ENCODE results near the gene NPB.

Gene NPB

DNA sequence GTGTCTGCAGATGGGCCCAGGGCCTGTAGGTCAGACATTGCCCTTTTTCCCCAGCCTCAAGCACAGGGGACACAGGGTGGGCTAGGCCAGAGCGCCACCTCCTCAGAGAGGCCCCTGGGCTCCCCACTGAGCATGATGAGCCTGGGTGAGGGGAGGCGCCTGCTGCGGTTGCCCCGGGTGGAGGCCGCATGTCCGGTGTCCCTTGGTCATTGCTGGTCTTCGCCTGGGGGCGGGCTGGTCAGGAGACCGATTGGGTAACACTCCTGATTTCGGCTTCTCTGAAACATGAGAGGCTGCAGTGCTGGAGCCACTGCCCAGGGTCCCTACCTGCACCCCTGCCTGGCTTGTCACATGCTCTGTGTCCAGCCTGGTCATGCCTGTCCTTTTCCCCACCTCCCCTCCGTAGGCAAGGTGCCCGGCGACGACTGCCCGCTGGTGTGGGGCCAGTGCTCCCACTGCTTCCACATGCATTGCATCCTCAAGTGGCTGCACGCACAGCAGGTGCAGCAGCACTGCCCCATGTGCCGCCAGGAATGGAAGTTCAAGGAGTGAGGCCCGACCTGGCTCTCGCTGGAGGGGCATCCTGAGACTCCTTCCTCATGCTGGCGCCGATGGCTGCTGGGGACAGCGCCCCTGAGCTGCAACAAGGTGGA, 2.4 kb upstream of the NPB start:
- DNase-seq, result no peak

DNA sequence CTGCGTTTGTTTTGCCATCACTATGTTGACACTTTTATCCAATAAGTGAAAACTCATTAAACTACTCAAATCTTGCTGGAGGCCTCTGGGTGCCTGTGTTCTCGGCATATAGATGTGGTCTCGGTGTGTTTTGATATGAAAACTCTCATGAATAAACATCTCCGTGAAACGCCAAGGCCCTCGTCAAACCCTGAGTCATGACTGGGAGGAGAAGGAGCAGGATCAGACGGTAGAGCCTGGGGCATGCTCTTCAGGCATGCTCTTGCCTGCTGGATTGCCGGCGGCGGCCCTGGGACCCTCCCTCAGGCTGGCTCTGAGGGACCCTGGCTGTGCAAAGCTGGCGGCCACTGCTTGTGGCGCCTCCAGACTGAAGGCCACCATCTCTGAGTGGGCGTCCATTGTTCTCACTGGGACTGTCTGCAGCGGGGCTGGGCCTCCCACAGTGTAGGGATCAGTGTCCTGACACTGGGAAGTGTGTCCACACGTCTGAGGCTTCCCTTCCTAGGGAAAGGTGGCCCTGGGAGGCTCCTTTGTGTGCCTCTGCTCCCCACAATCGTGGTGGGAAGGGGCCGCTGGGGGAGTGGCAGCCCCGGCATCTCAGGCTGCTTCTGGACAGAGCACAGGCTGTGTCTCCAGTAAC, 1.7 kb upstream of the NPB start:
- DNase-seq, result no peak

DNA sequence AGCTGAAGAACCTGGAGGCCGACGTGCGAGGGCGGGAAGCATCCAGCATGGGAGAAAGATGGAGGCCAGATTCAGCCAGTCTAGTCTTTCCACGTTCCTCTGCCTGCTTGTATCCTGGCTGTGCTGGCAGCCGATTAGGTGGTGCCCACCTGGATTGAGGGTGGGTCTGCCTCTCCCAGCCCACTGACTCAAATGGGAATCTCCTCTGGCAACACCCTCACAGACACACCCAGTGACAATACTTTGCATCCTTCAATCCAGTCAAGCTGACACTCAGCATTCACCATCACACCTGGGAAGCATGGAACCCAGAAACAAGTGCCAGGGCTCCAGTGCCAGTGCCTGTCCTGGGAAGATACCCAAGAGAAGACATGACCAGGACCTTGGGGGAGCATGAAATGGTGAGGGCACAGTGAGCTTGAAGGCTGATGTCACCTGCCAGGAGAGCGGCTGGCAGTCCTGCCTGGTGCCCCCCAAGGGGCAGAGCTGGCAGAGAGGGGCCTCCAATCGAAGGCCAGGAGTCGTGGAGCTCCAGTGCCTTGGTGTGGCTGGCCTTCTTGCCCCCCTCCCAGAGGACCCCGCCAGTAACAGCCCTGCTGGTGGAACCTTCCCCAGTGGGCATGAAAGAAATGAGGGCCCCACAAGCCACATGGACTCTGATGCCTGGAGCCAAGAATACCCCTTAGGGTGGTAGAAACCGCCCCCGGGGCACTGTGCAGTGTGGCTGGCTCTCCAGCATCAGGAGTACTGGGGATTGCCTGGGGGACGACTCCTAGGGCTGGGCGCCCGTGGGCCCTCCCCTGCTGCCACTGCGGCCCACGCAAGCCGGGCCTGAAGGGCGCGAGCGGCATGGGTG, 643 bp upstream of the NPB start:
- no peak for DNase-seq

DNA sequence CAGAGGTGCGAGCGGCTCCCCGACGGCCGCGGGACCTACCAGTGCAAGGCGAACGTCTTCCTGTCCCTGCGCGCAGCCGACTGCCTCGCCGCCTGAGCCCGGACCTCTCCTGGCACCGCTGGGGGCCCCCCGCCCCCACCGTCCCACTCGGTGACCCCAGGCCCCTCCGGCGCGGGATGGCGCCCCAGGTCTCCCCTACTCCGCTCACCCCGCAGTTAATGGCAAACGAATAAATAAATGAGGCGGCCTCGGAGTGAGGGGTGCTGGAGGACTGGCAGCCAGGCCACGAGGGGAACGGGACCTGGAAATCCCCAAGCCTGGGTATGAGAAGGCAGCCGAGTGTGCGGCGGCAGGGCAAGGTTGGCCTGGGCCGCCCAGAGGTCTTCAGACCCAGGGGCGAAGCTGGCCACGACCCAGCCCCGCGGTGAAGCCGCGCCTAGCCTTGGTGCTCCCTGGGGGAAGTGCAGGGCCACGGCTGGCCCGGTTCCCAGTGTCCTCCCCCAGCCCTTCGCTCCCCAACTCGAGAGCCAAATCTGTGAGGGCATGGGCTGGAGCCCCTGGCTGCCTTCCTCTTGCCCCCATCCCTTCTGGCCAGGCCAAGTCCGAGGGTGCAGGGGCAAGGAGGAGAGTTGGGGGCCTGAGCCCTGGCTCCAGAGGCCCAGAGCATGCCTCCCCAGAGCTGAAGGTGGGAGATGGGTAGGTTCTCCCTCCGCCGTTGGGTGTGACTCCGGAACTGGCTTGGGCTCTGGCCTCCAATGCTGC, 796 bp downstream of the NPB start:
- no peak for DNase-seq

DNA sequence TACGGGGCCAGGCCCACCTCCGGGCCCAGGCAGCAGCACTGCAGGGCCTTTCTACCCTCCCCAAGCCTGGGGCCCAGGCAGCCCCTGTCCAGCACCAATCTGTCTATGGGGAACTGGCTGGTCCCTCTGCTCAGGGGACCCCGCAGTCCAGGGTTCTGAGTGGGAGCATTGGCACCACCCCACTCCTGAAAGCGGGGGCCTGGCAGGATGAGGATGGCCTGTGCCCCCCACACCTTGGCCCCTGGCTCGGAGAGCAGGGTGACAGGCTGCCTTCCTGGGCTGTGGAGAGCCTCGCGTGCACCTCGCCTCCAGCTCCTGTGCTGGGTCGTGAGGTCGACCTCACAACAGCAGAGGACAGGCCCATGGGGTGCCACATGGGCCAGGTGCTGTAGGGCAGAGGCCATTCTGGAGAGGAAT, 1.4 kb downstream of the NPB start:
- no peak for DNase-seq

DNA sequence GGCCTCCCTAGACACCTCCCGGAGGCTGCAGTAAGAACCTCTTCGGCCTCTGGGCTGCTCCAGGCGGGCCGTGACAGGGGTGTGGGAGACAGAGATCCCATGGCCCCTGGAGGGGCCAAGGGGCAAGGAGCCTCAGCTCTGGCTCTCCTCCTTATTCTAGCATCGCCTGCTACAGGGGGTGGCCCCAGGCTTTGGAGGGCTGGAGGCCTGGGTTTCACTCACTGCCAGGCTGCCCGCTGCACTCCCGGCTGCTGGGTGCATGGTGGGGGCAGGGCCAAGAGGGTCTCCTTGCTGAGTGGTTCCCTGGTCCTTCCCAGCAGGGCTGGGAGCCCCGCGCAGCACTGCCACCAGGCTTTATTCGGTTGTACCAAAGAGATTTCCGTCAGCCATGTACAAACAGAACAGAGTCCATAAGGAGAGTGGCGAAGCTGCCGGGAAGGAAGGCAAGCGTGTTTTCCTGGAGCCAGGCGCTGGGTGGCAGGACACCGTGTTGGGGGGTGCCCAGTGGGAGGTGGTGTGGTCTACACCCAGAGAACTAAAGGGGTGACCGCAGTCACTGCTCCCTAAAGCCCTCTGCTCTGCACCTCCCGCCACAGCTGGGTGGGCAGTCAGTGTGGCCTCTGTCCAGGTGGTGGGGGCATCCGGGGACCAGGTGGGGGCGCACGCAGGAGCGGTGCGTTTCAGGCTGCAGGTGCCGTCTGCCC, 2.0 kb downstream of the NPB start:
- DNase-seq, result no peak

DNA sequence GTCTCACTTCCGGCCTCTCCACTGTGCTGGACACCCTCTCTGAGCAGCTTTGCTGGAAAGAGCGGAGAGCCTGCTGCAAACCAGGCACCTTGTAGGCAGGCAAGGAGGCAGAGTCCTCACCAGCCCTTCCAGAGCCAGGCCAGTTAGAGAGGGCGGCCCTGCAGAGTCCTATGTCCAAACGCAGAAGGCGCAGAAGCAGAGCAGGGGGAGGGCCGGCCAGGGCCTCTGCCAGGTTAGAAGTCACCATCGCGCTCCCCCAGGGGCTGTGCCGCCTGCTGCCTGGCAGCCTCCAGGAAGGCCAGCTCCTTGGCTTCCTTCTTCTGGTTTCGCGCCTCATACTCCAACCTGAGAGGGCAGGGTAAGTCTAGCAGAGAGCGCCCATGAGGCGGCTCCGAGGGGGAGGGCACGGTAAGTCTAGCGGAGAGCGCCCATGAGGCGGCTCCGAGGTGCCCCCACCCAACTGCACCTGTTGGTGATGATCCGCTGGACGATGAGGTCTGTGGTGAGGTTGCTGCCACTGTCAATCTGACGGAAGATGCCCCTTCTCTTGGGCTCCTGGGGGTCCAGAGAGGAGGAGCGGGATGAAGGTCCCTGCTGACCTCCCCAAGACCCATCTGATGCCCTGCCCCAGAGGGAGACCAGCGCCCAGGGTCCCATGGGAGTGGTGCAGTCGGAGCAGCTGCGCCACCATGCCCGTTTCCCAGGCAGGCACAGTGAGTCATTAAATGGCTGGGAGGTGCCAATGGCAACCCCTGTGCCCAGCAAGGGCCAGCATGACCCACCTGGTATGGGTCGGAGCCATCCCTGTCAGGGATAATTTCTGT, 2.8 kb downstream of the NPB start:
- DNase-seq, result no peak

DNA sequence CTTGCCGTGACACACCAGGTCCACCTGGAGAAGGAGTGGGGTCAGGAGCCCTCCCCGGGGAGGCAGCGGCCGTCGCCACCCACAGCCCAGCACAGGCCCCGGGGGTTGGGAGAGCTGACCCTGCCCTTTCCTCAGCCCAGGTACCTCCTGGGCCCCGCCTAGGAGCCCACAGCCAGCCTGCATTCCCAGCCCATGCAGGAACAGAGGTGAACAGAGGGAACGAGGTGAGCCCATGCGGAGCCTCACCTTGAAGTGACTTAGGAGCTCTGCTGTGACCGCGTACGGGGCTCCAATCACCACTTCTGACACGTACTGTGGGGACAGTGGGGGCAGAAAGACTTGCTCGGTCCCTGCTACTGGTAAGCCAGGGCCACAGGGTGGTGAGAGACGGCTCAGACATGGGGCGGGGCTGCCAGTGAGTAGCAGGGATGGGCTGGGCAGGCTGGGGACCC, 3.4 kb downstream of the NPB start:
- no peak for DNase-seq

DNA sequence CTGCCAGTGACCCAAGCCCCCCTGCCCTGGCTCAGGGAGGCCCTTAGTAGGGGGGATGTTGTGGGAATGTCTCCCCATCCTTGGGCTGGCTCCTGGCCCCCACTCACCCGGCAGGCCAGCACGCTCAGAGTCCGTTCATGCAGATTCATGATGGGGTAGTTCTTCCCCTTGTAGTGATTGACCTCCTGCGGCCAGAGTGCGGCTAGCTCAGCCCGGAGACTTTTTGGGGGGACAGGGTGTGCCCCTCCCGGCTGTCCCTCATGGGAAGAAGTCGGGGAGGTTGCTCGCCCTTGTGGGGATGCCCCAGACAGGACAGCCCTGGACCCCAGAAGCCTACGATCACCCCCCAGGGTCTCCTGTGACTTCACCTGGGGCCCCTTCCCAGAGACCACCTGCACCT, 4.0 kb downstream of the NPB start:
- DNase-seq, result no peak

DNA sequence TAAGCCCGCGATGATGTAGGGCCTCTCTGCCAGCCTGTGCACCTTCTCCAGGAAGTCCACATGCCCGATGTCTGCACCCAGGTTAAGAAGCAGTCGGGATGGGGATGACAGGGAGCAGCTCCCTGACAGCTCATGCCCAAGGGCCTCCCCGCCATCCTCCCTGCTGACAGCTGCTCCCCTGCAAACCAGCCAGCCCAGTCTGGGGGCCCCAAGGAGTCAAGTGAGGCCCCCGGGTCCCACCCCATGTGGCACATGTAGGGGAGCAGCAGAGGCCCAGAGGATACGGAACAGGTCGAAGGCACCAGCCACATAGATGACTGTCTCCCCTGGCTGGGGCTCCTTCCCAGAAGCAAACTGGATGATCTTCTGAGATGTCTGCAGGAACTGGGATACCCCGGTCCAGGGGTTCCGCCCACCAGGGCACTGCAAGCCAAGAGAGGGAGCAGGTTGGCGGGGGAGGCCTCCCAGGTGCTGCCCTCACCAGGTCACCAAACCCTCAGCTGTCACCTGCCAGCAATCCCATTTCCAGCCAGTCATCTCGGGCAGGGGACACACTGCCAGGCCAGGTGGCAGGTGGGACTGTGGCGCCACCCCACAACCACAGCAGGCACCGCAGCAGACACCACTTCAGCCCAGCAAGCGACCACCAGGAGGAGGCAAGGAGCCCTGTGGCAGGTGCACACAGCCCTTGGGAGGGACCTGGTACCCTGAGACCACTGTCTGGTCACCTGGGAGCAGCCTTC, 4.6 kb downstream of the NPB start:
- no peak for DNase-seq

DNA sequence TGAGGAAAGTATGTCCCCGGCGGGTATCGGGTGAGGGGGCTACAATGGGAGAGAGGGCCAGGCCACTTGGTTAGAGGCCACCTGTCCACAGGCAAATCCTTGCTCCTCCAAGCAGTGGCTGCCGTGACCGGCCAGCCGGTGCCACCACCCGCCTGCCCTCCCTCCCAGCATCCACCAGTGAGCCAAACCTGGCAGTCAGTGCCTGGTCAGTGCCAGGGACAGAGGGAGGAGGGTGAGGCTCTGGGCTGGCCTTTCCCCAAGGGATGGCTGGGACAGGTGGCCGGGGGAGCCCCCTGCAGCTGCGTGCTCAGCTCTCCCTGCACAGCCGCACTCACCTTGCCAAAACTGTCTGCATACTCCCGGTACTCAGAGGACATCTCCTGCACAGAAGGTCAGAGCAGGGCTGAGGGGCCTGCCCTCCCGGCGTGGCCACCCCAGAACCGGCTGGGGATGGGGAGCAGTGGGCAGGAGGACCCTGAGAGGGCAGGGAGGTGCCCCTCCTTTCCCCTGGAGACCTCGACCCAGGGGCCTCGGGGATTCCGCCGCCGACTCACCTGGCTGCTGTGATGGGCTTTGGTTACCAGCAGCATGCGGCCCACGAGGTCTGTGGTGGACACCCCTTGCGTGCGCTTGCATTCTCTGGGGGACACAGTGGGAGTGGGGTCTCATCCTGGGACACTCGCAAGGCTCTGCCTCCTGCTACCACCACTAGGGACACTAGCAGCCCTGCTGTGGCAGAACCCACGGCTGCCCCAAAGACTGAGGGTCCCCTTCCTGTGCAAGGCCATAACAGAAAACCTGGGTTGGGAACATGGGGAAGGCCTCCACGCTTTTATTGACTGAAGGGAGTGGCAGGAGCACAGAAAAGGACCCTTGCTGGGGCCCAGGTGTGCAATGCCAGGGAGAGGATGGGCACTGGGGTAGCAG, 5.4 kb downstream of the NPB start:
- no peak for DNase-seq

DNA sequence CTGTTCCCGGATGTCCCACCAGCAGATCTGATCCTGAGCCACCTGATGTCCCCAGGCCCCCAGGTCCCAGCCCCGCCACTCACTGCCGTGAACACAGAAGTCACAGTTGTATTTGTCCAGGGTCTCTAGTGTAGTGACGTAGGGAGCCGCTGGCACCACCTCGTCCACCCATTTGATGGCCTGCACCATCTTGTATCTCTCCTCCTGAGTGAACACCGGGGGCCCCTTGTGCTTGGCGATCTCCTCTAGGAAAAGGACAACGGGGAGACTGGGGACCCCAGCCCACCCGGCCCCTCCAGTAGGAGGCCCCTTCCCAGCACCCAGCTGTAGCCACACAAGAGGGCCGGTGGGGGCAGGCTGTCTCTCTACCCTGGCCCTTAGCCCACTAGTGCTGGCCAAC, 6.8 kb downstream of the NPB start:
- DNase-seq, result no peak

DNA sequence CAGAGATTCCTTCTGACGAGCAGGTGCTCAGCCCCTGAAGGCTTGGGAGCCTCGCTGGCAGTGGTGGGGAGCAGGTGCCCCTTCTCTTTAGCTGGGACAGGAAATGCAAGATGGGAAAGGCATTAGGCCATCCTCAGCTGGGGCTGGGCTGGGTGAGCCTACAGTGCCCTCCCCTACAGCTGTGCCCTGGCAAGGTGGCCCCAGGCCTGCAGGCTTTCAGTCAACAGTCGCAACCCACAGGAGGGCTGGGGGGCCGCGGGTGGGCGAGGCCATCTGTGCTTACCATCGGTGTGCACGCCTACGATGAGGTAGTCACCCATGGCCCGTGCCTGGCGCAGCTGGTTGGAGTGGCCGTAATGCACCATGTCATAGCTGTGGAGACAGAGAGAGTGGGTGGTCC, 7.2 kb downstream of the NPB start:
- no peak for DNase-seq

DNA sequence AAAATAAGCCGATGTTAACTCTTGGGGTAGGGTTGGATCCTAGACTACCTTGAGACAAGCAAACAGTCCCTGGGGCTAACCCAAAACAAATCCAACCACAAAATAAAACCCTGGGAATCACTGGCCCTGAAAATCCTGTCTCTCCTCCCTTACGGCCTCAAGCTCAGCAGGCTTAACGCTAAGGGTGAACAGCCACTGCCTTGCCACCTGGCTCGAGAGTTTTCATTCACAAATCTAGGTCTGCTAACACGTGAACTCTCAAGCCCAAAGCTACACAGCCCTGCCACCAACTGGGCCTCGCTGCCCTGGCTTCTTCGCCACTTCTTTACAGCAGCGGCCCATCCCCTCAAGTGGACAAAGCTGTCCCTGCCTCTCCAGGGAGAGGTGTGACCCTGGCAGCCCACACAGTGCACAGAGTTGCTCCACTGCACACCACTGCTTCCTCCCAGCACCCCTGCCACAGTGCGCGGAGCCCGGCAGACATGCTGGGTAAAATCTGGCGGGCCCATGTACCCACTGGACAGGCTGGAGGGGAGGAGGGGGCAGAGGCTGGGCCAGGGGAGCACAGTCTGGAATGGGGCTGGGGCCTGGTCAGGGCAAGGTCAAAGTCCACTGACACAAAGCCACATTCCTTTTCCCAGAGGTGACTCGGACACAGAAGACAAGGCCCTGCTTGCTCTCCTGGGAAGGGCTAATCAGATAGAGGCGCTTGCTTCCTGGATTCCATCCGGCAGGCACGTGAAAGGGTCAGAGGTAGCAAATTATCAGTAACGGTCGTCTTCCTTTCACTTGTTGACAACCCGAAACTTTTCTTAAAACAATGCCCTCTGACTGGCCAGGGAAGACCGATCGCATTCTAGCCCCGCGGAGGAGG, 8.2 kb downstream of the NPB start:
- DNase-seq, result peak in 1 of 2 experiments; percentile 18

DNA sequence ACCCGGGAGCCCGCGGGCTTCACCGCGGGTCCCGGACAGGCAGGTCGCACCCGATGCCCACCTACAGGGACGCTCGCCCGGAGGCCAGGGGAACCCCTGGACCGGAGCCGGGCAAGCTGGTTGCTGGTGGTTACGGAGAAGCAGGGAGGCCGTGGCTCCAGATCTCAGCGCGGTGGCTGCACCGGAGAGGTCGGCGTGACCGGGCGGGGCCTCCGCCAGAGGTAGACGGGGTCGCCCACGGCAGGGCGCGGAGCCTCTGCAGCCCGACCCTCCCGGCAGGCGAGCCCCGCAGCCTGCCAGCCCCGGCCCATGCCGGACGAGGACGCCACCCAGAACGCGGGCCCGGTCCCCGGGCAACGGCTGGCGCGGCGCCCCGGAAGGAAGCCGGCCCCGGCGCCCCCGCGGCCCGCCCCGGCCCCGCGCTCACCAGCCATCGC, 8.8 kb downstream of the NPB start:
- DNase-seq, result no peak

DNA sequence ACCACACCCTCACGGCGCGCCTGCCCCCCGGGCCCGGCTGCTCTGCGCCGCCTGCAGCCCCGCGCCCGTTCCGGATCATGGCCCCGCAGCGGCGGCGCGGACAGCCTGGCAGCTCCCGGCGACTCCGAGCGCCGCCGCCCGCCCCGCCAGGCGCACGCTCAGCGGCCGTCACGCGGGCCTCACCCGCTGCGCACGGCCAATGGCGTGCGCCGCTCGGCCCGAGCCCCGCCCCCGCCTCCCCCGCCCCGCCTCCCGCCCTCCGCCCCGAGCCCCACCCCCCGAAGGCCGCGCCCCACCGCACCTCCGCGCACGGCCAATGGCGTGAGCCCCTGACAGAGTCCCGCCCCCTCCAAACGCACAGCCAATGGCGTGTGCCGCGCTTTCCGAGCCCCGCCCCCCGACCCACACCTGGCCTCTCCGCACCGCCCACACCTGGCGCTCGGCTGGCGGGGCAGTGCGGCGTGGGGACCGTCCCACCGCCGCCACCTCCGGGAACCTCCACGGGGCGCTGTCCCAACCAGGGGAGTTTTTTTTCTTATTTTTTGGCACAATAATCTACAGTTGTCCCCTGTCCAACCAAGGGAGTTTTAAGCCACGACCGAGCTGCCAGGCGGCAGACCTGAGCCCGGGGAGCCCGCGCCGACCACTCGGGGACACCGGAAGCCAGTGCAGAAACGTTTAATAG, 9.4 kb downstream of the NPB start, which contains the start of gene PCYT2:
PCYT2 (minus strand) TSS at position 123 of the 685 bp plus-strand sequence; CDS start at position 79, 44 bp downstream.
- peak; percentile 76 for DNase-seq

DNA sequence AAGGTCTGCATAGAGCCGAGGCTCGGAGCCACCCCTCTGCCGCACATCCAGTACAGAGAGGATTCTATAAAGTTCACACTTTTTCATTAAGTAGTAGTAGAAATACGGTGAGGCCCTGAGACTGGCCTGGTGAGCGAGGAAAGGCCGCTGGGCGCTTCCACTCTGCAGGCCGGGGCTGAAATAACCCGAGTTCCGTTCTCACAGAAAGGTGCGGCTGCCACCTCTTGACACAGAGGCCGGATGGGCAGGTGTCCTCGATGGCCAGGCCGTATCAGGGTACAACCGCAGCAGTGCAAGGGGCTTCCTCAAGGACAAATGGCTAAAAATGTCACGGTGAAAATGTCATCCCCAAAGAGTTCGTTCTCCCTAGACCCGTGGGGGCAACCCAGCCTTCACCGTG, 9.9 kb downstream of the NPB start:
- DNase-seq, result no peak

Measured in AML-193 (cell line).